ENCODE data around the gene DNA2. TPM values are rescaled to one million over a fixed set of nuclear protein-coding genes. Genes with fewer than 3 reads are reported as not detected.
"Not testable (repeated sequence)": the region's sequence is repeated elsewhere in the genome, so short reads cannot be mapped to it uniquely, and the experiment has no call there.

Gene DNA2
- total and polyA plus RNA-seq, 2 of the 4 experiments (the other 2 are of a cell fraction): 3.9 to 5.6 TPM

DNA sequence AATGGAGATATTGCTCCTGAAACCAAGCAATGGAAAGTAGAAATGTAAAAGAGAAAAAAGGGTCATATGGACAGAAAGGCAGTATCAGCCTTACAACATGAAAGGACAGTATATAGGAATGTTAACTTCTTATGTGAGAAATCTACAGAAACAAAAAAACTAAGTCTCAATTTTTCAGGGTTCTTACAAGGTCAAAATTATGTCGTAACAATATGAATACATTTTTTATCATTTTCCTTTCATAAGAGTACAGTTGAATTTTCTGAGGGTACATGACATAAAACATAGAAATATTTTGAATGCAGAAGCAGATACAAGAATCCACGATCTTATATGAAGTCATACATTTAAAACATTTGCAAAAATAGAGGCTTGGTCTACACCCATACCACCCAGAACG, 10.7 kb downstream of the DNA2 start:
- Histone ChIP-seq H3K9ac (ENCODE audit: low read depth, low read length) (no peak overlapping the region), H3K4me3 (ENCODE audit: insufficient read depth, low read depth, low read length) (no peak overlapping the region), H4K5ac (ENCODE audit: low read depth, low read length) (no peak overlapping the region), H3K27me3 (ENCODE audit: control insufficient read depth, insufficient read depth, low read length) (no peaks in the 10 kb centered on the region), H2BK5ac (ENCODE audit: low read depth, low read length, poor library complexity, severe bottlenecking) (no peak overlapping the region), H2BK20ac (ENCODE audit: low read depth, low read length) (no peak overlapping the region), H3K23ac (ENCODE audit: low read depth, low read length) (no peak overlapping the region), H2BK15ac (ENCODE audit: low read depth, low read length) (no peak overlapping the region), H3K9me1 (ENCODE audit: insufficient read depth, low read length) (no peaks in the 10 kb centered on the region), H2AFZ (replicated peaks; ENCODE audit: low read length, poor library complexity) (no peak overlapping the region), H3K4ac (ENCODE audit: low read depth, low read length) (no peak overlapping the region), H2AK5ac (ENCODE audit: low read depth, low read length) (no peak overlapping the region), H3K56ac (ENCODE audit: extremely low read depth, insufficient read depth, low read length) (no peak overlapping the region), H3K9me3 (ENCODE audit: control insufficient read depth, insufficient read depth, low read length) (no peaks in the 10 kb centered on the region), H4K91ac (ENCODE audit: insufficient read depth, low read depth, low read length) (no peak overlapping the region), H3K14ac (replicated peaks; ENCODE audit: low read depth, low read length) (no peak overlapping the region), H3K36me3 (ENCODE audit: control insufficient read depth, insufficient read depth, low read length) (peaks cover 6% of the 10 kb centered on the region), H2AK9ac (replicated peaks; ENCODE audit: low read depth, low read length, poor library complexity) (no peak overlapping the region), H3K79me1 (ENCODE audit: low read depth in 1 of 2, low read length in 2 of 2) (no peaks in the 10 kb centered on the region; a peak in 1 of 4 replicates), H3K4me2 (ENCODE audit: low read depth, low read length) (no peak overlapping the region), H3K4me1 (ENCODE audit: control insufficient read depth, insufficient read depth, low read length) (no peaks in the 10 kb centered on the region), H4K8ac (ENCODE audit: low read depth in 2 of 2, low read length in 2 of 2) (no peak overlapping the region), H3K18ac (ENCODE audit: low read depth, low read length) (no peak overlapping the region), H4K20me1 (ENCODE audit: insufficient read depth, low read length) (no peaks in the 10 kb centered on the region), H2BK120ac (ENCODE audit: low read depth, low read length) (no peak overlapping the region), H3K27ac (ENCODE audit: insufficient read depth, low read length) (no peak overlapping the region)
- DNase-seq (no peak), ATAC-seq (ENCODE audit: low read depth) (no peak)
- ChIA-PET POLR2A (ENCODE audit: unreplicated experiment) (no interaction called here), CTCF (interaction anchor here (0.7 kb wide), 1 partner anchor 182 kb away, joined by 3 read pairs; no protein-coding TSS in a partner anchor)
- no CpG with 5 or more reads among the region's 3 CpGs for WGBS, 2 experiments (ENCODE audit: extremely low coverage in 2 of 2, insufficient read length in 1 of 2)
- TF ChIP-seq CEBPB (IDR thresholded peaks at IDR 0.05; ENCODE audit: low read depth, low read length): peak; percentile 32; the same call in 1 of the 2 replicates
- no peak for TF ChIP-seq MXI1 (IDR thresholded peaks at IDR 0.05; ENCODE audit: borderline replicate concordance, low read depth, low read length)
- in situ Hi-C loops (cut with MboI; ENCODE audit: low sequenced_read_pairs) (no loop called here), intact Hi-C loops (cut with micrococcal nuclease) (no loop called here), dilution Hi-C loops (cut with HindIII; ENCODE audit: low sequenced_read_pairs, unreplicated experiment) (no loop called here)
- BruUV-seq (replicated peaks): no TSS peak

GRCh38 chr10:68449698-68450097, 22.1 kb downstream of the DNA2 start:
- H4K91ac ChIP-seq (ENCODE audit: insufficient read depth, low read depth, low read length); dilution Hi-C loops (cut with HindIII; ENCODE audit: low sequenced_read_pairs, unreplicated experiment); H3K27ac ChIP-seq (ENCODE audit: insufficient read depth, low read length); H3K56ac ChIP-seq (ENCODE audit: extremely low read depth, insufficient read depth, low read length); H3K4me3 ChIP-seq (ENCODE audit: insufficient read depth, low read depth, low read length); H2BK120ac ChIP-seq (ENCODE audit: low read depth, low read length); H3K9me1 ChIP-seq (ENCODE audit: insufficient read depth, low read length); in situ Hi-C loops (cut with MboI; ENCODE audit: low sequenced_read_pairs); CTCF ChIA-PET; H3K14ac ChIP-seq (replicated peaks; ENCODE audit: low read depth, low read length); H4K5ac ChIP-seq (ENCODE audit: low read depth, low read length); H2AK5ac ChIP-seq (ENCODE audit: low read depth, low read length); H3K79me1 ChIP-seq (ENCODE audit: low read depth in 1 of 2, low read length in 2 of 2); H2AK9ac ChIP-seq (replicated peaks; ENCODE audit: low read depth, low read length, poor library complexity); H4K8ac ChIP-seq (ENCODE audit: low read depth in 2 of 2, low read length in 2 of 2); H3K23ac ChIP-seq (ENCODE audit: low read depth, low read length); POLR2A ChIA-PET (ENCODE audit: unreplicated experiment); H3K4ac ChIP-seq (ENCODE audit: low read depth, low read length); intact Hi-C loops (cut with micrococcal nuclease); H3K36me3 ChIP-seq (ENCODE audit: control insufficient read depth, insufficient read depth, low read length); H3K18ac ChIP-seq (ENCODE audit: low read depth, low read length); H3K27me3 ChIP-seq (ENCODE audit: control insufficient read depth, insufficient read depth, low read length); BruUV-seq (replicated peaks); H3K9me3 ChIP-seq (ENCODE audit: control insufficient read depth, insufficient read depth, low read length); H3K4me1 ChIP-seq (ENCODE audit: control insufficient read depth, insufficient read depth, low read length); H2AFZ ChIP-seq (replicated peaks; ENCODE audit: low read length, poor library complexity); H2BK5ac ChIP-seq (ENCODE audit: low read depth, low read length, poor library complexity, severe bottlenecking); H3K9ac ChIP-seq (ENCODE audit: low read depth, low read length); H2BK15ac ChIP-seq (ENCODE audit: low read depth, low read length); H4K20me1 ChIP-seq (ENCODE audit: insufficient read depth, low read length); H3K4me2 ChIP-seq (ENCODE audit: low read depth, low read length); H2BK20ac ChIP-seq (ENCODE audit: low read depth, low read length): not testable (repeated sequence)
- DNase-seq (peak; percentile 27), ATAC-seq (ENCODE audit: low read depth) (0 out of 2 replicates have a peak, but pooled peaks have one; percentile 29)
- WGBS, 2 experiments (ENCODE audit: extremely low coverage in 2 of 2, insufficient read length in 1 of 2): 100% methylated on average over 1 of the region's 7 CpGs; no CpG with 5 or more reads in 1 of the 2 experiments

Measured in IMR-90 (cell line).